ENCODE data around the gene SCLY.
"Not testable (repeated sequence)": the region's sequence is repeated elsewhere in the genome, so short reads cannot be mapped to it uniquely, and the experiment has no call there.

SCLY gene

DNA sequence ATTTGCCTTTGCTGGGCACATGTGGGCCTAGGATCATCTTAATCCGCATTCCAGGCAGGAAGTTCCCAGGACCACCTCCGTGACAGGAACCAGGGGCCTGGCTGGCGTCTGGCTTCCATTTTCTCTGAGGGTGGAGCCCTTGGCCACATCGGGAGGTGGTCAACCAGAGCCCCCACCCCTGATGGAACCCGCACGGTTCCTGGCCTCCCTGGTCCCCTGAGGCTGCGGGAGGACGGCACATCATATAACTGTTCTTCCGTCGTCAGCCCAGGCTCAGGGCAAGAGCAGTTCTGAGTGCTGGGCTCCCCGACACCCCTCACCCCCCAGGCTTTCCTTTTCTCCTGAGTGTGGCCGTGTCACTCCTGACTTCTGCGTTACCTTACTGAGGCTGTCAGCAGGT, 52.8 kb downstream of the SCLY start:
- H3K4me1 ChIP-seq: peaks cover 21 to 49% (median 42%) of the 10 kb centered on the region in 10 experiments
- peak overlapping the region in 2 of 11 experiments; percentile 4 to 38; a peak in 3 of 22 replicates for H3K27ac ChIP-seq
- no peak for TF ChIP-seq Cebpa-rat (IDR thresholded peaks at IDR 0.05)
- H3K9me3 ChIP-seq (replicated peaks in 1 of 11): peaks cover 25 to 43% (median 37%) of the 10 kb centered on the region in 11 experiments
- H3K9ac ChIP-seq: peak overlapping the region in 3 of 11 experiments; percentile 32 to 42 (median 42); a peak in 5 of 22 replicates
- H3K4me2 ChIP-seq: peak overlapping the region in 9 of 11 experiments; percentile 72 to 85 (median 77); a peak in 15 of 22 replicates
- no peaks in the 10 kb centered on the region for H4K20me1 ChIP-seq
- 0 out of 22 replicates have a peak, but pooled peaks cover 0 to 5% (median 0%) of the 10 kb centered on the region in 11 experiments for H3K36me3 ChIP-seq
- H3K4me3 ChIP-seq: no peak overlapping the region
- 0 out of 22 replicates have a peak, but pooled peaks cover 0 to 1% (median 0%) of the 10 kb centered on the region in 11 experiments for H3K27me3 ChIP-seq

DNA sequence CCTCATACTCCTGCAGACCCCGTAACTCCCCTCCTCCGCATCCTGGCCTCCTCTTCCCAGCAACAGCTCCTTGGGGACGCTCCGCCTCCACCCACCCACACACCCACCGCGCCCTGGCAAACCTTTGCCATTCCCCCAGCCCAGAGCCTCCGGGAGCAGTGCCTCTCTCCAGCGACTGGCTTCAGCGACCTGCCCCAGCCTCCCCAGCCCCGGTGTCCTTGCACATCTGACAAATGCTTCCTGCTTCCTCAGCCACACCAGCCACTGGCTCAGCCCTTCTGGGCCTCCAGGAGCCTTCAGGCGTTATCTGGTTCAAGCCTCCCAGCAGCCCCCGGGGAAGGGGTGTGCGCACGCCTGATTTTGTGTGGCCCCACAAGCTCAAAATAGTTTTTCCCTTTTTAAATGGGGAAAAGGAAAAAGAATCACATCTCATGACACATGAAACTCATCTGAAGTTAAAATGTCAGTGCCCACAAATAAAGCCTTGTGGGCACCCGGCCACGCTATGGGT, 53.6 kb downstream of the SCLY start:
- no peak for TF ChIP-seq Cebpa-rat (IDR thresholded peaks at IDR 0.05)
- H3K4me3 ChIP-seq: peak overlapping the region in 3 of 10 experiments; percentile 6 to 16 (median 8); a peak in 2 of 20 replicates
- H3K9ac ChIP-seq: peak overlapping the region in 9 of 11 experiments; percentile 5 to 48 (median 42); a peak in 13 of 22 replicates
- peaks cover 13 to 42% (median 34%) of the 10 kb centered on the region in 10 experiments for H3K4me1 ChIP-seq
- peaks cover 24 to 43% (median 37%) of the 10 kb centered on the region in 11 experiments for H3K9me3 ChIP-seq (replicated peaks in 1 of 11)
- peak overlapping the region; percentile 45 to 85 (median 73) for H3K4me2 ChIP-seq
- H3K27me3 ChIP-seq: no peaks in the 10 kb centered on the region
- no peaks in the 10 kb centered on the region for H4K20me1 ChIP-seq
- H3K27ac ChIP-seq: peak overlapping the region in 5 of 11 experiments; percentile 4 to 50 (median 30); a peak in 6 of 22 replicates
- H3K36me3 ChIP-seq: 0 out of 22 replicates have a peak, but pooled peaks cover 0 to 5% (median 0%) of the 10 kb centered on the region in 11 experiments

DNA sequence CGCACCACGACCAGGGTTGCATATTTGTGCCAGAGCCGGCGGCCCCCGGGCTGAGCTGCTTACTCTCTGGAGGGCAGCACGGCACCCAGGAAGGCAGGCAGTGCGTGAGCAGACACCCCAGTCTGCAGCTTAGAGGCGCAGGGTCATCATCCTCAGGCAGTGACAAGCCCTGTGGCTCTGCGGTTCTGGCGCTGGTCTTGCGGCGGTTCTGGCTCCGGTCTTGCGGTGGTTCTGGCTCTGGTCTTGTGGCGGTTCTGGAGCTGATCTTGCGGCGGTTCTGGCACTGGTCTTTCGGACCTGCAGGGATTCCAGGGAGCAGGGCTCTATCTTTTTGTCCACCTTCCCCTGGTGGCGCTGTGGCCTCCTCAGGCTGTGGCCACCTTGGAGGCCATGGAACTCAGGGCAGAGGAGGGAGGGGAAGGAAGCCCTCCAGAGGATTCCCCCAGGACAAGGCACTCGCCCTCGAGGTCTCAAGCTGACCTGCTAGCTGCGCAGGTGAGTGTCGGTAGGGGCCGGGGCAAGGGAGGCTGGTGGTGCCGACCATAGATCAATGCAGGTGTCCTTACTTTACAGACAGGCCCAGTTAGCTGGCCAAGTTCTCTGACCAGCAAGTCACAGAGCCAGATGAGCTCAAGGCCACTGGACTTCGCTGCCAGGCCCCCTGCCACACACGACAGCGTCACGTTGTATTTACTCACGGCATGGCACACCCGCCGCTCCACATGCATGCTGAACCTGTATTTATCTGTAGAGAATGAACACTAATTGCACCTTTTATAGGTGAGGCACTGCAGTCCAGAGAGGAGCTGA, 54.3 kb downstream of the SCLY start:
- Histone ChIP-seq H3K4me3 (peak overlapping the region in 1 of 10 experiments; percentile 8; a peak in 1 of 20 replicates), H3K9me3 (replicated peaks in 1 of 11) (peaks cover 17 to 36% (median 30%) of the 10 kb centered on the region in 11 experiments), H3K36me3 (0 out of 22 replicates have a peak, but pooled peaks cover 0 to 5% (median 0%) of the 10 kb centered on the region in 11 experiments), H3K4me2 (peak overlapping the region; percentile 45 to 85 (median 73)), H3K9ac (peak overlapping the region in 9 of 11 experiments; percentile 5 to 48 (median 32); a peak in 9 of 22 replicates), H3K4me1 (peaks cover 15 to 45% (median 40%) of the 10 kb centered on the region in 10 experiments; a peak in 19 of 20 replicates), H3K27ac (peak overlapping the region in 4 of 11 experiments; percentile 4 to 50 (median 34); a peak in 4 of 22 replicates), H4K20me1 (no peaks in the 10 kb centered on the region), H3K27me3 (peaks cover 0 to 3% (median 0%) of the 10 kb centered on the region in 11 experiments; a peak in 1 of 22 replicates)
- TF ChIP-seq Cebpa-rat (IDR thresholded peaks at IDR 0.05): no peak

DNA sequence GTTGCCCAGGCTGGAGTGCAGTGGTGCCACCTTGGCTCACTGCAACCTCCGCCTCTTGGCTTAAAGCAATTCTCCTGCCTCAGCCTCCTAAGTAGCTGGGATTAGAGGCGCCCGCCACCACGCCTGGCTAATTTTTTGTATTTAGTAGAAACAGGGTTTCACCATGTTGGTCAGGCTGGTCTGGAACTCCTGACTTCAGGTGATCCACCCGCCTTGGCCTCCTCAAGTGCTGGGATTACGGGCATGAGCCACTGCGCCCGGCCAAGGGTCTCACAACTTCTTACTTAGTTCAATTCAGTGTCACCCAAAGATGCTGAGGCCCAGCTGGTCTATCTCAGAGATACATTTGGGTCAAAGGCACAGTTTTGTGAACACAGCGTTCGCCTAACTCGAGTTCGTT, 54.9 kb downstream of the SCLY start:
- H3K9me3 ChIP-seq (replicated peaks in 1 of 11): peaks cover 11 to 30% (median 24%) of the 10 kb centered on the region in 11 experiments
- peaks cover 19 to 52% (median 47%) of the 10 kb centered on the region in 10 experiments; a peak in 19 of 20 replicates for H3K4me1 ChIP-seq
- not testable (repeated sequence) for H4K20me1 ChIP-seq, H3K36me3 ChIP-seq, H3K27me3 ChIP-seq, H3K27ac ChIP-seq, H3K9ac ChIP-seq, H3K4me3 ChIP-seq
- H3K4me2 ChIP-seq: peak overlapping the region in 8 of 11 experiments; percentile 72 to 85 (median 78); a peak in 16 of 22 replicates

DNA sequence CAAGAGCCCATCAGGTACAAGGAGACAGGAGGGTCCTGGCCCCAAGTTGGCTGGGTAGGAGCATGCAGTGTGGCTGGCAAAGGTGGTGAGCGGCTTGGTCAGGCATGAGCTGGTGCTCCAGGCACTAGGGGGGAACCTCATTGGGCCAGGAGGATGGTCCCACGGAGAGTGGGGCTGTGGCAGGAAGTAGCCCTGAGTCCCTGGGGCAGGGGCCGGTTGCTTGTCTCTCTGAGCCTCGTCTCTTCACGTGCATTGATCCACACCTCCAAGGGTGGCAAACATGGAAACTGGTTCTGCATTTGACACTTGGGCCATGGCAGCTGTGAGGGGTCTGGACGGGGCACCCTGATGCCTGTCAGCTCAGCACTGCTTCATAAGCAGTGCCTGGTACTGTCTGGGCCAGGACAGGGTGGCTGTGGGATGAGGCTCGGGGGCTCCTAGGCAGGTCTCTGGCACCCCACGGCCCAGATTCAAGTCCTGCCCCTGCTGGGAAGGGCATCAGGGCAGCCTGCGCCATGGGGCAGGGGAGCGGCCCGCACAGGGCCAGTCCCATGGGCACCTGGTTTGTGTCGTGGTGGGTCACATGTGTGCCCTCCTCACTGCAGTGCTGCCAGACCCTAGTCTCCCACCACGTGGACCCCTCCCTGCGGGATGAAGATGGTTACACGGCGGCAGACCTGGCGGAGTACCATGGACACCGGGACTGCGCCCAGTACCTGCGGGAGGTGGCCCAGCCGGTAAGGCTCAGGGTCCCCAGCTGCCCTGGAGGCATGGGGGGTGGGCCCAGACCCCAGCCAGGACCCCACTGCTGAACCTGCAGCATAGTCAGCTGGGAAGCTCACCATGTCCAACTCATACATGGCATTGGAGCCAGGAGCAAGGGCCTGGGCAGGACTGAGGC, 55.7 kb downstream of the SCLY start:
- no peaks in the 10 kb centered on the region; a peak in 2 of 22 replicates for H4K20me1 ChIP-seq
- H3K9me3 ChIP-seq (replicated peaks in 1 of 11): peaks cover 2 to 21% (median 15%) of the 10 kb centered on the region in 11 experiments; a peak in 20 of 22 replicates
- H3K4me1 ChIP-seq: peaks cover 19 to 57% (median 51%) of the 10 kb centered on the region in 10 experiments; a peak in 19 of 20 replicates
- H3K36me3 ChIP-seq: no peaks in the 10 kb centered on the region
- no peak for TF ChIP-seq Cebpa-rat (IDR thresholded peaks at IDR 0.05)
- no peak overlapping the region for H3K9ac ChIP-seq
- no peak overlapping the region for H3K4me3 ChIP-seq
- H3K4me2 ChIP-seq: peak overlapping the region in 8 of 11 experiments; percentile 10 to 85 (median 73); a peak in 14 of 22 replicates
- peaks cover 0 to 5% (median 0%) of the 10 kb centered on the region in 11 experiments; a peak in 1 of 22 replicates for H3K27me3 ChIP-seq
- H3K27ac ChIP-seq: no peak overlapping the region

DNA sequence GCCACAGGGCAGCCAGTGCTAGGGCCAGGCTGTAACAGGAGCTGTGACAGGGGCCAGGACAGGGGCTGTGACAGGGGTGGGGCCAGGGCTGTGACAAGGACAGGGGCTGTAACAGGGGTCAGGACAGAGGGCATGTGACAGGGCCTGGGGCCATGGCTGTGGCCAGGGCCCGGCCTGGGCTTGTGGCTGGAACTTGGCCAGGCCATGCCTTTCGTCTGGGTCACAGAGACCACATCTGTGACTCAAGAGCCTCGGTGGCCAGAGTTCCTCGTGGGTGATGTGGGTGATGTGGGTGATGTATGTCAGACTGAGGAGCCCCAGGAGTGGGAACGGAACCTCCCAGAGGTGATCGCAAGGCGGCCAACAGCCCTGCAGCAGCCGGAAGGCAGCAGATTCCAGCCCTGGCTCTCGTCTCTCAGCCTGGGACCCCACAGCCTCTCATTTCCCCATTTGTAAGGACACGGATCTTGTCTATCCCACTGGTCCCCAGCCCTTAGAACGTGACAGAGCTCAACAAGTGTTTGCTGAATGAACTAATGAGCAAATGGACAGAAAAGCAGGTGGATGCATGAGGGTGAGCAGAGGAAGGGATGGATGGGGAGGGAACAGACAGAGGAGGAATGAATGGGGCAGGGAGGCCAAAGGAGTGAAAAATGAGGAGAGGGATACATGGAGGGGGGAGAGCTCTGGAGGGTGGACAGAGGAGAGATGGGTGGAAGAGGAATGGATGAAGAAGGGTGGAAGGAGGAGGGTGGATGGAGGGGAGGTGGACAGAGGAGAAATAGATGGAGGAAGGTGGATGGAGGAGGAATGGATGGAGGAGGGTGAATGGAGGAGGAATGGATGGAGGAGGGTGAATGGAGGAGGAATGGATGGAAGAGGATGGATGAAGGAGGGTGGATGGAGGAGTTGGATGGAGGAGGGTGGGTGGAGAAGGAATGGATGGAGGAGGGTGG, 56.7 kb downstream of the SCLY start:
- no peaks in the 10 kb centered on the region for H3K36me3 ChIP-seq
- H3K9me3 ChIP-seq (replicated peaks in 1 of 11): peaks cover 0 to 14% (median 10%) of the 10 kb centered on the region in 11 experiments; a peak in 12 of 22 replicates
- H3K4me3 ChIP-seq: no peak overlapping the region
- no peak for TF ChIP-seq Cebpa-rat (IDR thresholded peaks at IDR 0.05)
- H3K4me1 ChIP-seq: peaks cover 19 to 61% (median 51%) of the 10 kb centered on the region in 10 experiments; a peak in 19 of 20 replicates
- H4K20me1 ChIP-seq: no peaks in the 10 kb centered on the region; a peak in 2 of 22 replicates
- H3K27me3 ChIP-seq: peaks cover 0 to 5% (median 0%) of the 10 kb centered on the region in 11 experiments; a peak in 1 of 22 replicates
- no peak overlapping the region for H3K27ac ChIP-seq
- peak overlapping the region in 2 of 11 experiments; percentile 73 to 85; a peak in 1 of 22 replicates for H3K4me2 ChIP-seq
- H3K9ac ChIP-seq: no peak overlapping the region

DNA sequence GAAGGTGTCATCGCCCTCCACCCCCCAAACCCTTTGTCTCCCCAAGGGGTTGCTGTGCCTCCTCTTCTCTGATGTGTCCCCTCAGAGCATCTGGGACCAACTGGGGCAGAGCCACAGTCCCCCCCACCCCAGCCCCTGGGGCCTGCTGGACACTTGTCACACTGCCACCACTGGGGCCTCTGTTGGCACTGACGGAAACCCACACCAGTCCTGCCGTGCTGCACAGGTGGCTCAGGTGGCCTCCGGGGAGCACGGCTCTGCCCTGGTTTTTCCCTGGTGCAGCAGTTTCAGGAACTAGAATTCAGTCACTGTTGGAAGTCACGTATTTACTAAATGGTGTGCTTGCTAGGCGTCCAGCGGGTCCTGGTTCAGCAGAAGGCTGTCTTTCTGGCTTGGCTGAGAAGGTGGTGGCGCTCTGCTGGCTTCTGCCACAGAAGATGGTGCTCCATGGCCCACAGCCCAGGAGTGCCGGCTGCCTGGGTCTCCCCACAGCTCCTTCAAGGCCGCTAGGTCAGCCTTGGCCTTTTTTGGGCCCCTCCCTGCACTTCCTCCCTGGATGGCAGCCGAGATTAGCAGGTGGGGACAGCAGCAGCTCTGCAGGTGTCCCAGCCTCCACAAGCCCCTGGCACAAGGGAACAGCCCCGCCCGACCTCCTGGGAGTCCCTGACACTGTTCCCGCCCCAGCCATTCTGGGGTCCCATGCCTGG, 59.1 kb downstream of the SCLY start:
- H3K9me3 ChIP-seq (replicated peaks in 1 of 11): no peaks in the 10 kb centered on the region
- peak overlapping the region in 2 of 11 experiments; percentile 22 to 44; a peak in 3 of 22 replicates for H3K9ac ChIP-seq
- H3K4me3 ChIP-seq: no peak overlapping the region
- H3K36me3 ChIP-seq: no peaks in the 10 kb centered on the region
- no peak overlapping the region for H3K27ac ChIP-seq
- H3K27me3 ChIP-seq: peaks cover 0 to 5% (median 0%) of the 10 kb centered on the region in 11 experiments; a peak in 1 of 22 replicates
- no peak for TF ChIP-seq Cebpa-rat (IDR thresholded peaks at IDR 0.05)
- peaks cover 10 to 63% (median 49%) of the 10 kb centered on the region in 10 experiments; a peak in 19 of 20 replicates for H3K4me1 ChIP-seq
- H4K20me1 ChIP-seq: no peaks in the 10 kb centered on the region; a peak in 2 of 22 replicates
- H3K4me2 ChIP-seq: peak overlapping the region; percentile 13 to 87 (median 66); a peak in 20 of 22 replicates

Measured in BLaER1 treated with 17β-estradiol and CSF1 and Interleukin-3, amounts not matched to agents 10 nM and 100 nM (cell line).